Activated B cell treated with CpG ODN at 0.5 μM for 24 hours (primary cell): ENCODE results near the gene MAPKAPK2. TPM values are rescaled to one million over a fixed set of nuclear protein-coding genes. Genes with fewer than 3 reads are reported as not detected.
A peak's percentile ranks its signal among the peaks of the same experiment; 100 is the strongest.

Source experiments
- ATAC-seq: fragments of 200-7000 bp; cut with Tn5 transposase; one replicate; pipeline ENCODE4 v1.10.0; 2021; ENCODE audit warnings: low read depth, mild to moderate bottlenecking, moderate library complexity
- CTCF ChIA-PET: fragments of 350-600 bp; sonication (Branson Sonifier 250); formaldehyde crosslinking; loops from one replicate; lab custom pipeline; 2021; ENCODE audit warnings: antibody characterized with exemption; lab: Charles Lee
- POLR2A ChIA-PET: fragments of 350-600 bp; sonication (Branson Sonifier 250); formaldehyde crosslinking; loops from one replicate; lab custom pipeline; 2021; ENCODE audit warnings: antibody characterized with exemption; lab: Charles Lee
- DNase-seq: peaks from one replicate; pipeline ENCODE4 v3.0.0; 2022
- H3K27ac Mint-ChIP-seq: one replicate; pipeline ENCODE4 v1.8.0; 2020; ENCODE audit warnings: mixed read lengths
- H3K27me3 Mint-ChIP-seq: one replicate; pipeline ENCODE4 v1.8.0; 2021; ENCODE audit warnings: mixed read lengths
- H3K36me3 Mint-ChIP-seq: one replicate; pipeline ENCODE4 v1.8.0; 2021; ENCODE audit warnings: low read depth, mixed read lengths
- H3K4me1 Mint-ChIP-seq: one replicate; pipeline ENCODE4 v1.8.0; 2021; ENCODE audit warnings: mixed read lengths
- H3K4me3 Mint-ChIP-seq: one replicate; pipeline ENCODE4 v1.8.0; 2020; ENCODE audit warnings: mild to moderate bottlenecking, mixed read lengths
- H3K9me3 Mint-ChIP-seq: one replicate; pipeline ENCODE4 v1.8.0; 2020; ENCODE audit warnings: mixed read lengths
- CTCF ChIP-seq: fragments of 200-600 bp; IDR thresholded peaks from one replicate; pipeline ENCODE4 v1.8.0; 2022; ENCODE audit warnings: antibody characterized with exemption, mild to moderate bottlenecking
- intact Hi-C: fragments of 100-400 bp; cut with micrococcal nuclease; formaldehyde crosslinking; loops from one replicate; pipeline ENCODE4 v1.15.1; 2024
- total RNA-seq: library from RNA; stranded (reverse); gene quantifications from 2 replicates; pipeline ENCODE4 v1.2.3, GENCODE V29; 2022

MAPKAPK2 gene
- total RNA-seq, 1 donor from 2014 or later, result 72.1 TPM

GRCh38 chr1:206719169-206719839, 34.6 kb downstream of the MAPKAPK2 start:
- ChIA-PET CTCF (interaction anchor here (0.8 to 1.9 kb wide), 11 partner anchors 8 to 263 kb away, joined by 3 to 7 read pairs (median 4); no protein-coding TSS in a partner anchor), POLR2A (interaction anchor here (0.8 to 2.2 kb wide), 9 partner anchors 11 to 203 kb away, joined by 3 to 10 read pairs (median 5); partner anchors contain the start of genes EIF2D and MAPKAPK2)
- DNase-seq, result no peak
- peak; percentile 81 for ATAC-seq
- Mint-ChIP-seq H3K4me3 (peak overlapping the region; percentile 42), H3K9me3 (no peaks in the 10 kb centered on the region), H3K27me3 (no peaks in the 10 kb centered on the region), H3K4me1 (peaks cover 73% of the 10 kb centered on the region), H3K36me3 (peaks cover 3% of the 10 kb centered on the region), H3K27ac (peak overlapping the region; percentile 90)
- TF ChIP-seq CTCF, result no peak
- intact Hi-C loops, result loop anchor here (1.0 kb wide), 2 partner anchors 16 to 33 kb away; no protein-coding TSS in a partner anchor

- DNase-seq (no peak), ATAC-seq (no peak)
- Mint-ChIP-seq H3K4me1 (peaks cover 72% of the 10 kb centered on the region), H3K4me3 (no peak overlapping the region), H3K27me3 (no peaks in the 10 kb centered on the region), H3K36me3 (peaks cover 3% of the 10 kb centered on the region), H3K9me3 (no peaks in the 10 kb centered on the region), H3K27ac (peak overlapping the region; percentile 4)
- CTCF ChIA-PET, result interaction anchor here (0.9 to 1.2 kb wide), 3 partner anchors 13 to 261 kb away, joined by 3 read pairs; no protein-coding TSS in a partner anchor
- POLR2A ChIA-PET, result interaction anchor here (0.9 kb wide), 1 partner anchor 57 kb away, joined by 3 read pairs; no protein-coding TSS in a partner anchor
- no peak for TF ChIP-seq CTCF
- intact Hi-C loops, result no loop called here
These were observed 36.7 kb downstream of the MAPKAPK2 start for GRCh38 chr1:206721454-206721853.

GRCh38 chr1:206722751-206723461, 38.2 kb downstream of the MAPKAPK2 start:
- ATAC-seq, result no peak
- DNase-seq, result no peak
- ChIA-PET CTCF (interaction anchor here (0.8 to 6.7 kb wide), 5 partner anchors 19 to 211 kb away, joined by 3 to 60 read pairs (median 6); no protein-coding TSS in a partner anchor), POLR2A (interaction anchor here (1.0 kb wide), 1 partner anchor 38 kb away, joined by 4 read pairs; the partner anchor contains the start of gene MAPKAPK2)
- Mint-ChIP-seq H3K9me3 (no peaks in the 10 kb centered on the region), H3K4me1 (peaks cover 64% of the 10 kb centered on the region), H3K4me3 (no peak overlapping the region), H3K27ac (no peak overlapping the region), H3K27me3 (no peaks in the 10 kb centered on the region), H3K36me3 (peaks cover 3% of the 10 kb centered on the region)
- intact Hi-C loops, result no loop called here
- TF ChIP-seq CTCF, result no peak

GRCh38 chr1:206723462-206723804, 38.7 kb downstream of the MAPKAPK2 start:
- H3K4me3 Mint-ChIP-seq, result no peak overlapping the region
- POLR2A ChIA-PET, result no interaction called here
- H3K36me3 Mint-ChIP-seq, result peaks cover 3% of the 10 kb centered on the region
- H3K27me3 Mint-ChIP-seq, result no peaks in the 10 kb centered on the region
- peaks cover 65% of the 10 kb centered on the region for H3K4me1 Mint-ChIP-seq
- CTCF ChIA-PET, result interaction anchor here (1.3 to 6.7 kb wide), 4 partner anchors 20 to 190 kb away, joined by 4 to 60 read pairs (median 6); no protein-coding TSS in a partner anchor
- H3K27ac Mint-ChIP-seq, result no peak overlapping the region
- no peaks in the 10 kb centered on the region for H3K9me3 Mint-ChIP-seq
- DNase-seq, result no peak
- TF ChIP-seq CTCF, result no peak
- intact Hi-C loops, result no loop called here
- no peak for ATAC-seq
